ENCODE results near the gene CFLAR. TPM values are rescaled to one million over a fixed set of nuclear protein-coding genes. Genes with fewer than 3 reads are reported as not detected.

Gene CFLAR
- total and polyA plus RNA-seq, 2 of the 13 experiments (the other 11 are each of a cell fraction or from before 2014, with no cell fraction given) = 43.8 to 92.1 TPM

DNA sequence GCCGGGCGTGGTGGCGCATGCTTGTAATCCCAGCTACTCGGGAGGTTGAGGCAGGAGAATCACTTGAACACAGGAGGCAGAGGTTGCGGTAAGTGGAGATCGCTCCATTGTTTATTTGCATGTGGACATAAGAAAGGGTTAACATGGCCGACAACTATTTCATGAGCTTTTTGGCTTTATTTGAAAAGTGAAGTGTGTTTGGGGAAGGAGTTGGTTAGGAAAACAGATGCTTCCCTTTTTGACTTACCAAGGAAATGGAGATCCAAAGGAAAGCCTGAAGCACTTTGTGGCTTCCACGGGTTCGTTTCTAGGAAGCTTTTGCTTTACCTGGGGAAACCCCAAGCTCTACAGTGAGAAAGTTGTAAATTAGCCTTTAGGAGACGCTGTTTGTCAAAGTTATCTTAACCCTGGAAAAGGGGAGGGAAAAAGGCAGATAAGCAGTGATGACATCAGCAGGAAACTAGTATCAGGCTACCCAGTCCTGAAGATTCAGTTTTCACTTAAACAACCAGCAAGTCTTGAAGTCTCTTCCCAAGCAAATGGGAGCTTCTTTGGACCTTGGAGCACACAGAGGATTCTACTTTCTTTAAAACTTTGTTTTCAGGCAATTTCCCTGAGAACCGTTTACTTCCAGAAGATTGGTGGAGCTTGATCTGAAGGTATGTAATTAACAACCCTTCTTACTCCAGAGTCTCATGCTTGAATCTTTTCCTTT, 66.8 kb downstream of the CFLAR start, which contains the start of gene CASP10 (continued):
- TF ChIP-seq, protein P1, sequence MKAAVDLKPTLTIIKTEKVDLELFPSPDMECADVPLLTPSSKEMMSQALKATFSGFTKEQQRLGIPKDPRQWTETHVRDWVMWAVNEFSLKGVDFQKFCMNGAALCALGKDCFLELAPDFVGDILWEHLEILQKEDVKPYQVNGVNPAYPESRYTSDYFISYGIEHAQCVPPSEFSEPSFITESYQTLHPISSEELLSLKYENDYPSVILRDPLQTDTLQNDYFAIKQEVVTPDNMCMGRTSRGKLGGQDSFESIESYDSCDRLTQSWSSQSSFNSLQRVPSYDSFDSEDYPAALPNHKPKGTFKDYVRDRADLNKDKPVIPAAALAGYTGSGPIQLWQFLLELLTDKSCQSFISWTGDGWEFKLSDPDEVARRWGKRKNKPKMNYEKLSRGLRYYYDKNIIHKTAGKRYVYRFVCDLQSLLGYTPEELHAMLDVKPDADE (CRISPR knock-in tag; IDR thresholded peaks at IDR 0.05) = peak; percentile 67; the same call in 1 of the 2 replicates
- no peak for TF ChIP-seq ZNF468 (CRISPR knock-in tag; IDR thresholded peaks at IDR 0.05)
- TF ChIP-seq, protein P2, sequence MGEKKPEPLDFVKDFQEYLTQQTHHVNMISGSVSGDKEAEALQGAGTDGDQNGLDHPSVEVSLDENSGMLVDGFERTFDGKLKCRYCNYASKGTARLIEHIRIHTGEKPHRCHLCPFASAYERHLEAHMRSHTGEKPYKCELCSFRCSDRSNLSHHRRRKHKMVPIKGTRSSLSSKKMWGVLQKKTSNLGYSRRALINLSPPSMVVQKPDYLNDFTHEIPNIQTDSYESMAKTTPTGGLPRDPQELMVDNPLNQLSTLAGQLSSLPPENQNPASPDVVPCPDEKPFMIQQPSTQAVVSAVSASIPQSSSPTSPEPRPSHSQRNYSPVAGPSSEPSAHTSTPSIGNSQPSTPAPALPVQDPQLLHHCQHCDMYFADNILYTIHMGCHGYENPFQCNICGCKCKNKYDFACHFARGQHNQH (CRISPR knock-in tag; IDR thresholded peaks at IDR 0.05) = peak; percentile 82; the same call in 1 of the 2 replicates
- 0 out of 2 replicates have a peak, but pooled peaks have one; percentile 42 for TF ChIP-seq BRCA1 (CRISPR knock-in tag; IDR thresholded peaks at IDR 0.05)
- TF ChIP-seq ZNF121 (CRISPR knock-in tag; IDR thresholded peaks at IDR 0.05) = peak; percentile 91
- no peak for TF ChIP-seq PCBP1 (IDR thresholded peaks at IDR 0.05; ENCODE audit: borderline replicate concordance, low read depth, low read length)
- TF ChIP-seq, protein P3, sequence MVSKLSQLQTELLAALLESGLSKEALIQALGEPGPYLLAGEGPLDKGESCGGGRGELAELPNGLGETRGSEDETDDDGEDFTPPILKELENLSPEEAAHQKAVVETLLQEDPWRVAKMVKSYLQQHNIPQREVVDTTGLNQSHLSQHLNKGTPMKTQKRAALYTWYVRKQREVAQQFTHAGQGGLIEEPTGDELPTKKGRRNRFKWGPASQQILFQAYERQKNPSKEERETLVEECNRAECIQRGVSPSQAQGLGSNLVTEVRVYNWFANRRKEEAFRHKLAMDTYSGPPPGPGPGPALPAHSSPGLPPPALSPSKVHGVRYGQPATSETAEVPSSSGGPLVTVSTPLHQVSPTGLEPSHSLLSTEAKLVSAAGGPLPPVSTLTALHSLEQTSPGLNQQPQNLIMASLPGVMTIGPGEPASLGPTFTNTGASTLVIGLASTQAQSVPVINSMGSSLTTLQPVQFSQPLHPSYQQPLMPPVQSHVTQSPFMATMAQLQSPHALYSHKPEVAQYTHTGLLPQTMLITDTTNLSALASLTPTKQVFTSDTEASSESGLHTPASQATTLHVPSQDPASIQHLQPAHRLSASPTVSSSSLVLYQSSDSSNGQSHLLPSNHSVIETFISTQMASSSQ (IDR thresholded peaks at IDR 0.05; ENCODE audit: low read depth) = no peak
- TF ChIP-seq, protein P3 (CRISPR knock-in tag; IDR thresholded peaks at IDR 0.05; ENCODE audit: borderline replicate concordance) = peak; percentile 48; the same call in 1 of the 2 replicates
- TF ChIP-seq ETV6 (CRISPR knock-in tag; conservative IDR thresholded peaks at IDR 0.05) = peak; percentile 12; the same call in 1 of the 2 replicates
- TF ChIP-seq ZMYM4 (CRISPR knock-in tag; IDR thresholded peaks at IDR 0.05) = peak; percentile 93
- no peak for TF ChIP-seq ZNF546 (CRISPR knock-in tag; conservative IDR thresholded peaks at IDR 0.05)
- peak; percentile 84; the same call in 1 of the 2 replicates for TF ChIP-seq SSRP1 (CRISPR knock-in tag; IDR thresholded peaks at IDR 0.05)
- TF ChIP-seq TBX3 (IDR thresholded peaks at IDR 0.05; ENCODE audit: borderline replicate concordance) = 0 out of 2 replicates have a peak, but pooled peaks have one; percentile 26
- peak; percentile 85; the same call in 1 of the 2 replicates for TF ChIP-seq KMT2A (CRISPR knock-in tag; IDR thresholded peaks at IDR 0.05)
- TF ChIP-seq GTF2F1 (IDR thresholded peaks at IDR 0.05; ENCODE audit: low read length) = no peak
- peak; percentile 85; the same call in 1 of the 2 replicates for TF ChIP-seq ZNF557 (CRISPR knock-in tag; IDR thresholded peaks at IDR 0.05)
- TF ChIP-seq, protein P4, sequence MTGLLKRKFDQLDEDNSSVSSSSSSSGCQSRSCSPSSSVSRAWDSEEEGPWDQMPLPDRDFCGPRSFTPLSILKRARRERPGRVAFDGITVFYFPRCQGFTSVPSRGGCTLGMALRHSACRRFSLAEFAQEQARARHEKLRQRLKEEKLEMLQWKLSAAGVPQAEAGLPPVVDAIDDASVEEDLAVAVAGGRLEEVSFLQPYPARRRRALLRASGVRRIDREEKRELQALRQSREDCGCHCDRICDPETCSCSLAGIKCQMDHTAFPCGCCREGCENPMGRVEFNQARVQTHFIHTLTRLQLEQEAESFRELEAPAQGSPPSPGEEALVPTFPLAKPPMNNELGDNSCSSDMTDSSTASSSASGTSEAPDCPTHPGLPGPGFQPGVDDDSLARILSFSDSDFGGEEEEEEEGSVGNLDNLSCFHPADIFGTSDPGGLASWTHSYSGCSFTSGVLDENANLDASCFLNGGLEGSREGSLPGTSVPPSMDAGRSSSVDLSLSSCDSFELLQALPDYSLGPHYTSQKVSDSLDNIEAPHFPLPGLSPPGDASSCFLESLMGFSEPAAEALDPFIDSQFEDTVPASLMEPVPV (CRISPR knock-in tag; IDR thresholded peaks at IDR 0.05) = peak; percentile 60; the same call in 1 of the 2 replicates
- TF ChIP-seq NAIF1 (CRISPR knock-in tag; IDR thresholded peaks at IDR 0.05; ENCODE audit: borderline replicate concordance) = no peak
- TF ChIP-seq RBFOX2 (IDR thresholded peaks at IDR 0.05; ENCODE audit: low read depth, low read length) = peak; percentile 54; the same call in 1 of the 2 replicates
